KOPT-K1 (cell line): ENCODE data around the gene CENPE.

Experiments
- H3K27ac ChIP-seq: fragments of 200-600 bp; sonication (generic); 2 replicates; pipeline ENCODE4 v1.5.1; 2016; ENCODE audit warnings: antibody characterized with exemption, mild to moderate bottlenecking, low read depth, low read length; ENCODE audit not compliant: poor library complexity, severe bottlenecking
- H3K36me3 ChIP-seq: fragments of 200-600 bp; sonication (generic); 2 replicates; pipeline ENCODE4 v1.5.1; 2017; ENCODE audit warnings: antibody characterized with exemption, mild to moderate bottlenecking, low read length, moderate library complexity; ENCODE audit not compliant: insufficient read depth
- H3K9me3 ChIP-seq: fragments of 200-600 bp; sonication (generic); 2 replicates; pipeline ENCODE4 v1.5.1; 2017; ENCODE audit warnings: antibody characterized with exemption, low read length, mild to moderate bottlenecking; ENCODE audit not compliant: insufficient read depth, poor library complexity, severe bottlenecking

CENPE gene

GRCh38 chr4:103156106-103156505 lies 42.0 kb downstream of the CENPE start:
- Histone ChIP-seq H3K9me3 (peaks cover 18% of the 10 kb centered on the region), H3K36me3 (peaks cover 95% of the 10 kb centered on the region), H3K27ac (no peak overlapping the region)

- Histone ChIP-seq H3K9me3 (peaks cover 20% of the 10 kb centered on the region), H3K36me3 (peaks cover 95% of the 10 kb centered on the region), H3K27ac (no peak overlapping the region)
These were observed 45.8 kb downstream of the CENPE start for GRCh38 chr4:103152381-103152780.

GRCh38 chr4:103150677-103151076 lies 47.5 kb downstream of the CENPE start:
- peaks cover 94% of the 10 kb centered on the region for H3K36me3 ChIP-seq
- H3K27ac ChIP-seq = no peak overlapping the region
- peaks cover 4% of the 10 kb centered on the region for H3K9me3 ChIP-seq

GRCh38 chr4:103144926-103145325 lies 53.2 kb downstream of the CENPE start:
- no peak overlapping the region for H3K27ac ChIP-seq
- H3K36me3 ChIP-seq = peaks cover 99% of the 10 kb centered on the region
- H3K9me3 ChIP-seq = peaks cover 4% of the 10 kb centered on the region

- H3K27ac ChIP-seq = no peak overlapping the region
- H3K9me3 ChIP-seq = no peaks in the 10 kb centered on the region
- H3K36me3 ChIP-seq = peaks cover 99% of the 10 kb centered on the region
These were observed 60.7 kb downstream of the CENPE start for GRCh38 chr4:103137446-103137827.

- H3K36me3 ChIP-seq = peaks cover 99% of the 10 kb centered on the region
- no peaks in the 10 kb centered on the region for H3K9me3 ChIP-seq
- H3K27ac ChIP-seq = no peak overlapping the region
These were observed 61.3 kb downstream of the CENPE start for GRCh38 chr4:103136671-103137445.

- Histone ChIP-seq H3K27ac (no peak overlapping the region), H3K9me3 (peaks cover 24% of the 10 kb centered on the region), H3K36me3 (peaks cover 99% of the 10 kb centered on the region)
These were observed 69.0 kb downstream of the CENPE start for GRCh38 chr4:103129174-103129573.

GRCh38 chr4:103126126-103126525 lies 72.0 kb downstream of the CENPE start:
- H3K27ac ChIP-seq = no peak overlapping the region
- peaks cover 100% of the 10 kb centered on the region for H3K36me3 ChIP-seq
- peaks cover 24% of the 10 kb centered on the region for H3K9me3 ChIP-seq

- Histone ChIP-seq H3K36me3 (peaks cover 98% of the 10 kb centered on the region), H3K27ac (no peak overlapping the region), H3K9me3 (peaks cover 3% of the 10 kb centered on the region)
These were observed 75.0 kb downstream of the CENPE start for GRCh38 chr4:103123114-103123513.

GRCh38 chr4:103118166-103118565 lies 80.0 kb downstream of the CENPE start:
- H3K36me3 ChIP-seq = peaks cover 91% of the 10 kb centered on the region
- no peaks in the 10 kb centered on the region for H3K9me3 ChIP-seq
- H3K27ac ChIP-seq = no peak overlapping the region

- Histone ChIP-seq H3K27ac (no peak overlapping the region), H3K36me3 (peaks cover 80% of the 10 kb centered on the region), H3K9me3 (no peaks in the 10 kb centered on the region)
These were observed 86.5 kb downstream of the CENPE start for GRCh38 chr4:103111598-103111997.

- peaks cover 71% of the 10 kb centered on the region for H3K36me3 ChIP-seq
- H3K9me3 ChIP-seq = no peaks in the 10 kb centered on the region
- no peak overlapping the region for H3K27ac ChIP-seq
These were observed 89.6 kb downstream of the CENPE start for GRCh38 chr4:103108542-103108941.

GRCh38 chr4:103105558-103106356 lies 92.4 kb downstream of the CENPE start:
- H3K9me3 ChIP-seq = no peaks in the 10 kb centered on the region
- H3K27ac ChIP-seq = no peak overlapping the region
- peaks cover 59% of the 10 kb centered on the region for H3K36me3 ChIP-seq

GRCh38 chr4:103104886-103105285 lies 93.3 kb downstream of the CENPE start:
- Histone ChIP-seq H3K36me3 (peaks cover 50% of the 10 kb centered on the region), H3K9me3 (no peaks in the 10 kb centered on the region)

GRCh38 chr4:103100691-103101090 lies 97.5 kb downstream of the CENPE start:
- no peak overlapping the region for H3K27ac ChIP-seq
- H3K9me3 ChIP-seq = no peaks in the 10 kb centered on the region
- H3K36me3 ChIP-seq = peaks cover 10% of the 10 kb centered on the region

More at GRCh38 chr4:103104886-103105285, 93.3 kb downstream of the CENPE start:
- H3K27ac ChIP-seq = no peak overlapping the region
